Vagina (tissue), 2 donors: ENCODE measurements around the gene SAXO2.

Experiments
- CTCF ChIP-seq, 3 experiments: fragments of 450-650 bp in 2 of 3; fragments of 200-600 bp in 1 of 3; sonication (generic) in 1 of 3; IDR thresholded peaks; one replicate each; pipeline ENCODE4 v1.5.1; 2017 to 2019; ENCODE audit warnings: antibody characterized with exemption in 3 of 3, mild to moderate bottlenecking in 2 of 3, moderate library complexity in 2 of 3
- POLR2A ChIP-seq, 2 donors: fragments of 450-650 bp; IDR thresholded peaks; one replicate each; pipeline ENCODE4 v1.6.1; 2017; ENCODE audit warnings: antibody characterized with exemption in 2 of 2, mild to moderate bottlenecking in 2 of 2, moderate library complexity in 2 of 2
- POLR2AphosphoS5 ChIP-seq, 2 donors: sonication (generic); formaldehyde crosslinking; IDR thresholded peaks; one replicate each; pipeline ENCODE4 v1.9.0; 2017; ENCODE audit warnings: antibody characterized with exemption in 2 of 2, mild to moderate bottlenecking in 2 of 2, low read depth in 1 of 2; ENCODE audit not compliant: insufficient read depth in 1 of 2

GRCh38 chr15:82305621-82306048, 43.0 kb downstream of the SAXO2 start:
- TF ChIP-seq CTCF (IDR thresholded peaks at IDR 0.05) = no peak
- TF ChIP-seq POLR2AphosphoS5 (IDR thresholded peaks at IDR 0.05; ENCODE audit: insufficient read depth in 1 of 2, low read depth in 1 of 2) = no peak
- TF ChIP-seq POLR2A (IDR thresholded peaks at IDR 0.05) = no peak
